Ovary (tissue), 3 donors: ENCODE results near the gene PRELID2.

Source experiments
- EP300 ChIP-seq: sonication (generic); formaldehyde crosslinking; IDR thresholded peaks from one replicate; pipeline ENCODE4 v1.6.1; 2017; ENCODE audit warnings: antibody characterized with exemption
- POLR2A ChIP-seq: fragments of 450-650 bp; IDR thresholded peaks from one replicate; pipeline ENCODE4 v1.6.1; 2017; ENCODE audit warnings: antibody characterized with exemption, mild to moderate bottlenecking, moderate library complexity
- TF ChIP-seq, protein P1 (sequence below), 3 donors: fragments of 450-650 bp in 2 of 3; fragments of 200-600 bp in 1 of 3; IDR thresholded peaks; one replicate each; pipeline versions ENCODE4 v1.5.1 to v1.8.0; 2016 to 2022; ENCODE audit warnings: antibody characterized with exemption in 3 of 3, mild to moderate bottlenecking in 1 of 3
- donor health status: DM: no; HTN: no; CAD: no.

DNA sequence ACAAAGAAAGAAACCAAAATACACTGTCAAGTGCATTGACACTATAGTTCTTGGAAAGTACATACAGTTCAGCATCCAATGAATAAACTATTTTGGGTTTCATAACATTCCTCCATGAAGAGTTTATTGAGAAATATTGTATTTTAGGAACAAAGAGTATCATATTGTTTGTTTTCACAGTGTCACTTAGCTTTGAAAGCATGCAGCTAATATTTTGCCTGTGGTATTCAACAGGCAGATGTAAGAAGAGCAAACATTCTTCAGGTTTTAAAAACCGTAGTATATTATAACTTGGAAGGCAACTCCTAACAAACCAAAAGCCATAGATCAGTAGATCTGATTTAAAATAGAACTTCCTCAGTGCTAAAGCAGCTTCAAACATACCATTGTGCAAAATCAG, 4.5 kb downstream of the PRELID2 start:
- TF ChIP-seq, protein P1, sequence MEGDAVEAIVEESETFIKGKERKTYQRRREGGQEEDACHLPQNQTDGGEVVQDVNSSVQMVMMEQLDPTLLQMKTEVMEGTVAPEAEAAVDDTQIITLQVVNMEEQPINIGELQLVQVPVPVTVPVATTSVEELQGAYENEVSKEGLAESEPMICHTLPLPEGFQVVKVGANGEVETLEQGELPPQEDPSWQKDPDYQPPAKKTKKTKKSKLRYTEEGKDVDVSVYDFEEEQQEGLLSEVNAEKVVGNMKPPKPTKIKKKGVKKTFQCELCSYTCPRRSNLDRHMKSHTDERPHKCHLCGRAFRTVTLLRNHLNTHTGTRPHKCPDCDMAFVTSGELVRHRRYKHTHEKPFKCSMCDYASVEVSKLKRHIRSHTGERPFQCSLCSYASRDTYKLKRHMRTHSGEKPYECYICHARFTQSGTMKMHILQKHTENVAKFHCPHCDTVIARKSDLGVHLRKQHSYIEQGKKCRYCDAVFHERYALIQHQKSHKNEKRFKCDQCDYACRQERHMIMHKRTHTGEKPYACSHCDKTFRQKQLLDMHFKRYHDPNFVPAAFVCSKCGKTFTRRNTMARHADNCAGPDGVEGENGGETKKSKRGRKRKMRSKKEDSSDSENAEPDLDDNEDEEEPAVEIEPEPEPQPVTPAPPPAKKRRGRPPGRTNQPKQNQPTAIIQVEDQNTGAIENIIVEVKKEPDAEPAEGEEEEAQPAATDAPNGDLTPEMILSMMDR (IDR thresholded peaks at IDR 0.05), result no peak
- TF ChIP-seq POLR2A (no peak), EP300 (no peak)
